Tibial nerve (tissue), 4 donors: Measurements from ENCODE around the gene RPS6KA2.

Experiments used
- EP300 ChIP-seq, 2 donors: sonication (generic); formaldehyde crosslinking; IDR thresholded peaks; one replicate each; pipeline ENCODE4 v1.6.1; 2017; ENCODE audit warnings: antibody characterized with exemption in 2 of 2, mild to moderate bottlenecking in 1 of 2
- POLR2A ChIP-seq, 2 donors: fragments of 450-650 bp; IDR thresholded peaks; one replicate each; pipeline ENCODE4 v1.6.1; 2017; ENCODE audit warnings: antibody characterized with exemption in 2 of 2, mild to moderate bottlenecking in 2 of 2, moderate library complexity in 2 of 2
- TF ChIP-seq, protein P1 (sequence below), 5 experiments: fragments of 200-600 bp in 3 of 5; fragments of 450-650 bp in 2 of 5; sonication (generic) in 3 of 5; IDR thresholded peaks; one replicate each; pipeline ENCODE4 v1.5.1; 2016 to 2019; ENCODE audit warnings: antibody characterized with exemption in 5 of 5, mild to moderate bottlenecking in 3 of 5, moderate library complexity in 2 of 5

GRCh38 chr6:166618251-166618650 is 8.8 kb downstream of the RPS6KA2 start:
- TF ChIP-seq, protein P1, sequence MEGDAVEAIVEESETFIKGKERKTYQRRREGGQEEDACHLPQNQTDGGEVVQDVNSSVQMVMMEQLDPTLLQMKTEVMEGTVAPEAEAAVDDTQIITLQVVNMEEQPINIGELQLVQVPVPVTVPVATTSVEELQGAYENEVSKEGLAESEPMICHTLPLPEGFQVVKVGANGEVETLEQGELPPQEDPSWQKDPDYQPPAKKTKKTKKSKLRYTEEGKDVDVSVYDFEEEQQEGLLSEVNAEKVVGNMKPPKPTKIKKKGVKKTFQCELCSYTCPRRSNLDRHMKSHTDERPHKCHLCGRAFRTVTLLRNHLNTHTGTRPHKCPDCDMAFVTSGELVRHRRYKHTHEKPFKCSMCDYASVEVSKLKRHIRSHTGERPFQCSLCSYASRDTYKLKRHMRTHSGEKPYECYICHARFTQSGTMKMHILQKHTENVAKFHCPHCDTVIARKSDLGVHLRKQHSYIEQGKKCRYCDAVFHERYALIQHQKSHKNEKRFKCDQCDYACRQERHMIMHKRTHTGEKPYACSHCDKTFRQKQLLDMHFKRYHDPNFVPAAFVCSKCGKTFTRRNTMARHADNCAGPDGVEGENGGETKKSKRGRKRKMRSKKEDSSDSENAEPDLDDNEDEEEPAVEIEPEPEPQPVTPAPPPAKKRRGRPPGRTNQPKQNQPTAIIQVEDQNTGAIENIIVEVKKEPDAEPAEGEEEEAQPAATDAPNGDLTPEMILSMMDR (IDR thresholded peaks at IDR 0.05), result no peak
- TF ChIP-seq EP300 (IDR thresholded peaks at IDR 0.05) (no peak), POLR2A (IDR thresholded peaks at IDR 0.05) (no peak)
